Urinary bladder (tissue), 4 donors: ENCODE data around the gene PTGES. TPM values are rescaled to one million over a fixed set of nuclear protein-coding genes. Genes with fewer than 3 reads are reported as not detected.
"Not testable (repeated sequence)": the region's sequence is repeated elsewhere in the genome, so short reads cannot be mapped to it uniquely, and the experiment has no call there.

ENCODE experiments used
- DNase-seq: peaks from one replicate; pipeline ENCODE4 v3.0.0-alpha.2; 2015; ENCODE audit errors: extremely low spot score
- H3K27ac ChIP-seq: one replicate; pipeline ENCODE4 v1.5.1; 2013; ENCODE audit warnings: low read depth, mild to moderate bottlenecking, moderate library complexity
- H3K36me3 ChIP-seq: one replicate; pipeline ENCODE4 v1.6.1; 2013; ENCODE audit warnings: mild to moderate bottlenecking, moderate library complexity; ENCODE audit not compliant: insufficient read depth
- H3K4me1 ChIP-seq: one replicate; pipeline ENCODE4 v1.6.1; 2013; ENCODE audit warnings: mild to moderate bottlenecking, moderate library complexity; ENCODE audit not compliant: insufficient read depth
- H3K4me3 ChIP-seq: one replicate; pipeline ENCODE4 v1.5.1; 2013; ENCODE audit warnings: low read depth, low read length
- WGBS: extraction: QIAGEN DNeasy Blood & Tissue Kit; methylation state at CpG from one replicate; pipeline ENCODE4 v1.1.7; 2013; 5-methylcytosine and 5-hydroxymethylcytosine counted together
- polyA plus RNA-seq: library from polyadenylated mRNA; stranded (reverse); fragments of 200-250 nt; gene quantifications from one replicate; pipeline ENCODE4 v1.2.3, GENCODE V29; 2013
- total RNA-seq: library from RNA; depleted of rRNA; stranded (reverse); fragments of >200 nt; gene quantifications from one replicate; pipeline ENCODE4 v1.2.3, GENCODE V29; 2014
- donor health status: healthy with polysubstance abuse.
- donor health status: healthy.

PTGES gene
- total and polyA plus RNA-seq, 2 donors: 18.0 to 26.8 TPM

- no peak for DNase-seq
- Histone ChIP-seq H3K36me3 (no peaks in the 10 kb centered on the region), H3K4me3 (no peak overlapping the region), H3K4me1 (peaks cover 3% of the 10 kb centered on the region), H3K27ac (peak overlapping the region; percentile 30)
- 60% methylated on average over 11 of the region's 11 CpGs for WGBS
Measured at GRCh38 chr9:129777769-129778130, 24.9 kb upstream of the PTGES start.

GRCh38 chr9:129776938-129777768 is 24.3 kb upstream of the PTGES start:
- H3K4me3 ChIP-seq: no peak overlapping the region

GRCh38 chr9:129776566-129776937 is 23.7 kb upstream of the PTGES start:
- 64% methylated on average over 8 of the region's 8 CpGs for WGBS
- H3K4me3 ChIP-seq: no peak overlapping the region
- H3K36me3 ChIP-seq: no peaks in the 10 kb centered on the region
- H3K27ac ChIP-seq: peak overlapping the region; percentile 51
- H3K4me1 ChIP-seq: peaks cover 3% of the 10 kb centered on the region
- DNase-seq: no peak

More at GRCh38 chr9:129776938-129777768, 24.3 kb upstream of the PTGES start:
- peaks cover 3% of the 10 kb centered on the region for H3K4me1 ChIP-seq
- H3K36me3 ChIP-seq: no peaks in the 10 kb centered on the region
- DNase-seq: peak; percentile 74
- 12% methylated on average over 16 of the region's 16 CpGs for WGBS
- H3K27ac ChIP-seq: peak overlapping the region; percentile 51

GRCh38 chr9:129776096-129776495 is 23.3 kb upstream of the PTGES start:
- H3K36me3 ChIP-seq, H3K4me3 ChIP-seq, H3K27ac ChIP-seq, H3K4me1 ChIP-seq, DNase-seq: not testable (repeated sequence)
- 92% methylated on average over 4 of the region's 4 CpGs for WGBS

- Histone ChIP-seq H3K4me1 (peaks cover 3% of the 10 kb centered on the region), H3K36me3 (no peaks in the 10 kb centered on the region), H3K4me3 (no peak overlapping the region), H3K27ac (no peak overlapping the region)
- DNase-seq: no peak
- 65% methylated on average over 2 of the region's 2 CpGs for WGBS
Measured at GRCh38 chr9:129775448-129775798, 22.6 kb upstream of the PTGES start.

GRCh38 chr9:129774791-129775447 is 22.1 kb upstream of the PTGES start:
- Histone ChIP-seq H3K27ac (no peak overlapping the region), H3K4me3 (no peak overlapping the region), H3K4me1 (peaks cover 3% of the 10 kb centered on the region), H3K36me3 (no peaks in the 10 kb centered on the region)
- WGBS: 72% methylated on average over 20 of the region's 20 CpGs
- no peak for DNase-seq

- no peak for DNase-seq
- Histone ChIP-seq H3K27ac (no peak overlapping the region), H3K4me1 (peaks cover 3% of the 10 kb centered on the region), H3K4me3 (no peak overlapping the region), H3K36me3 (no peaks in the 10 kb centered on the region)
- WGBS: 75% methylated on average over 10 of the region's 10 CpGs
Measured at GRCh38 chr9:129773262-129774048, 20.6 kb upstream of the PTGES start.

GRCh38 chr9:129770741-129771140 is 17.9 kb upstream of the PTGES start:
- DNase-seq: no peak
- 81% methylated on average over 5 of the region's 5 CpGs for WGBS
- Histone ChIP-seq H3K4me3 (no peak overlapping the region), H3K36me3 (no peaks in the 10 kb centered on the region), H3K27ac (no peak overlapping the region), H3K4me1 (no peaks in the 10 kb centered on the region)

- no peak overlapping the region for H3K4me3 ChIP-seq
- 75% methylated on average over 5 of the region's 5 CpGs for WGBS
- no peak overlapping the region for H3K27ac ChIP-seq
- DNase-seq: no peak
- no peaks in the 10 kb centered on the region for H3K4me1 ChIP-seq
- H3K36me3 ChIP-seq: no peaks in the 10 kb centered on the region
Measured at GRCh38 chr9:129769669-129770068, 16.8 kb upstream of the PTGES start.

- DNase-seq: no peak
- Histone ChIP-seq H3K27ac (no peak overlapping the region), H3K4me3 (no peak overlapping the region), H3K36me3 (no peaks in the 10 kb centered on the region), H3K4me1 (no peaks in the 10 kb centered on the region)
- WGBS: 97% methylated on average over 6 of the region's 6 CpGs
Measured at GRCh38 chr9:129768486-129768885, 15.6 kb upstream of the PTGES start.

GRCh38 chr9:129765764-129766317 is 13.0 kb upstream of the PTGES start:
- 95% methylated on average over 4 of the region's 4 CpGs for WGBS
- no peak overlapping the region for H3K4me3 ChIP-seq
- no peak for DNase-seq
- H3K4me1 ChIP-seq: no peaks in the 10 kb centered on the region
- no peak overlapping the region for H3K27ac ChIP-seq
- no peaks in the 10 kb centered on the region for H3K36me3 ChIP-seq

- Histone ChIP-seq H3K4me3 (no peak overlapping the region), H3K27ac (peak overlapping the region; percentile 72), H3K36me3 (no peaks in the 10 kb centered on the region), H3K4me1 (no peaks in the 10 kb centered on the region)
- 65% methylated on average over 13 of the region's 13 CpGs for WGBS
- DNase-seq: no peak
Measured at GRCh38 chr9:129762985-129763926, 10.4 kb upstream of the PTGES start.
